Esophagus (tissue), 2 donors: ENCODE data around the gene KCNE1. TPM values are rescaled to one million over a fixed set of nuclear protein-coding genes. Genes with fewer than 3 reads are reported as not detected.
"Not testable (repeated sequence)": the region's sequence is repeated elsewhere in the genome, so short reads cannot be mapped to it uniquely, and the experiment has no call there.

ENCODE experiments used
- H3K27ac ChIP-seq, 2 donors: one replicate each; pipeline ENCODE4 v1.5.1; 2013; ENCODE audit warnings: low read depth in 2 of 2, mild to moderate bottlenecking in 2 of 2, inconsistent platforms in 1 of 2, low read length in 1 of 2, moderate library complexity in 1 of 2
- H3K27me3 ChIP-seq, 2 donors: one replicate each; pipeline ENCODE4 v1.6.1; 2013; ENCODE audit warnings: low read length in 2 of 2, control low read depth in 1 of 2, mild to moderate bottlenecking in 1 of 2; ENCODE audit not compliant: insufficient read depth in 2 of 2, control insufficient read depth in 1 of 2
- H3K36me3 ChIP-seq, 2 donors: one replicate each; pipeline ENCODE4 v1.6.1; 2013; ENCODE audit warnings: low read length in 1 of 2; ENCODE audit not compliant: control insufficient read depth in 2 of 2, insufficient read depth in 2 of 2
- H3K4me1 ChIP-seq, 2 donors: one replicate each; pipeline ENCODE4 v1.6.1; 2013; ENCODE audit warnings: low read length in 1 of 2; ENCODE audit not compliant: control insufficient read depth in 2 of 2, insufficient read depth in 2 of 2
- H3K4me3 ChIP-seq, 2 donors: one replicate each; pipeline ENCODE4 v1.5.1; 2013; ENCODE audit warnings: low read length in 2 of 2, mild to moderate bottlenecking in 2 of 2, low read depth in 1 of 2, moderate library complexity in 1 of 2
- H3K9me3 ChIP-seq, 2 donors: one replicate each; pipeline ENCODE4 v1.6.1; 2013; ENCODE audit warnings: mild to moderate bottlenecking in 2 of 2, low read depth in 1 of 2, low read length in 1 of 2, moderate library complexity in 1 of 2; ENCODE audit not compliant: control insufficient read depth in 2 of 2, insufficient read depth in 1 of 2
- WGBS, 2 donors: extraction: QIAGEN DNeasy Blood & Tissue Kit; methylation state at CpG; one replicate each; pipeline ENCODE4 v1.1.7; 2013; 5-methylcytosine and 5-hydroxymethylcytosine counted together
- polyA plus RNA-seq, 2 donors: library from polyadenylated mRNA; stranded (reverse); fragments of 200-250 nt; gene quantifications; one replicate each; pipeline ENCODE4 v1.2.3, GENCODE V29; 2013
- donor health status: healthy with polysubstance abuse.
- donor health status: Bipolar disorder and iron deficiency.

KCNE1 gene
- polyA plus RNA-seq, 2 donors = 0.04 to 0.12 TPM

GRCh38 chr21:34504595-34504994, 7.4 kb downstream of the KCNE1 start:
- 88 to 92% methylated on average over 2 of the region's 2 CpGs for WGBS, 2 donors
- Histone ChIP-seq H3K4me1 (no peaks in the 10 kb centered on the region), H3K27ac (no peak overlapping the region), H3K9me3 (no peaks in the 10 kb centered on the region), H3K36me3 (no peaks in the 10 kb centered on the region), H3K27me3 (no peaks in the 10 kb centered on the region), H3K4me3 (no peak overlapping the region)

DNA sequence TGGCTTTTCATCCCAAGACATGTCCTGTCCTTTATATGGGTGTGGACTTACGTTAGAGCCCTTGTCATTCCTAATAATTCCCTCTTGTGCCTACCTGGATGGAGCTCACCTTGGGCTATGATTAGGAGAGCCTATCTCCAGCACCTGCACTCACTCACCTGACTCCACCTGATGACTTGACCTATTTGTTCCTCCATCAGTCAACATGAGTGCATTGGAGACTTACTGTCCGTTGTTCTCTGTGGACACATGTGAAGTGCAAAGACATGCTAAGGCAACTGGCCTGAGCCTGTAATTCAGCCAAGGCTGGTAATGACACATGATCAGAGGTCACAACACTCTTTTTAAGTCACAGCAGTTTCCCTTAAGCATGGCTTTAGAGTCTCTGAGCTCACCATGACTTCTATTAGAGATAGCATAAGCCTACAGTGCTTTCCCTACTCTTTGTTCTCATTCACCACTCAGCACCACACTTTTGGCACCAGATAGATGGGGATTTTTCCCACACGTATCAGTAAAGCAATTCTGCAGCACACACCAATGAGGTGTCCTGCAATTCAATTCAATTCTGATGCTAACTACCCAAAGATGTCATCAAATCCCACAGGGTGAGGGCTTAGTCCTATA, 9.4 kb downstream of the KCNE1 start:
- 62 to 66% methylated on average over 3 of the region's 3 CpGs for WGBS, 2 donors
- Histone ChIP-seq H3K36me3 (no peaks in the 10 kb centered on the region), H3K9me3 (peaks cover 0 to 3% of the 10 kb centered on the region in 2 donors)

DNA sequence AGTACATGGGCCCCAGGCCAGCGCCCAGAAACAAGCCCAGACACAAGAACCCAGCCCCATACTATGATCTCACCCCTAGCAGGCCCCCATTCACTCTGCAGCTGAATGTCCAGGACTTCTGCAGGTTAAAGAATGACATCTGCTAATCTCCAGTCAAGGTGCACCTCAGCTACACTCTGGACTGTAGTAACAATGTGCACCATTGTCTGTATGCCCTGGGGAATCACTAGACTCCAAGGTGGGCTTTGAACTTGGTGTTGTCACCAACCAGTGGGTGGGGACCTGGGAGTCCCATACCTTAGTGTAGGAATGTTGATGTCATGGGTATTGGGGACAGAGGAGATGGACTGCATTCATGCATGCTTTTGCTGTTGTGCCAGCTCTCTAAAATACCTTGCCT, 10.3 kb downstream of the KCNE1 start:
- 42 to 50% methylated on average over 1 of the region's 1 CpG for WGBS, 2 donors
- H3K4me1 ChIP-seq = no peaks in the 10 kb centered on the region
- peaks cover 0 to 3% of the 10 kb centered on the region in 2 donors for H3K9me3 ChIP-seq
- H3K27ac ChIP-seq = no peak overlapping the region
- peaks cover 0 to 2% of the 10 kb centered on the region in 2 donors for H3K27me3 ChIP-seq
- H3K36me3 ChIP-seq = no peaks in the 10 kb centered on the region
- no peak overlapping the region for H3K4me3 ChIP-seq

More for the DNA sequence above, 9.4 kb downstream of the KCNE1 start:
- H3K4me1 ChIP-seq = no peaks in the 10 kb centered on the region
- H3K27me3 ChIP-seq = peaks cover 0 to 2% of the 10 kb centered on the region in 2 donors
- no peak overlapping the region for H3K27ac ChIP-seq
- no peak overlapping the region for H3K4me3 ChIP-seq

DNA sequence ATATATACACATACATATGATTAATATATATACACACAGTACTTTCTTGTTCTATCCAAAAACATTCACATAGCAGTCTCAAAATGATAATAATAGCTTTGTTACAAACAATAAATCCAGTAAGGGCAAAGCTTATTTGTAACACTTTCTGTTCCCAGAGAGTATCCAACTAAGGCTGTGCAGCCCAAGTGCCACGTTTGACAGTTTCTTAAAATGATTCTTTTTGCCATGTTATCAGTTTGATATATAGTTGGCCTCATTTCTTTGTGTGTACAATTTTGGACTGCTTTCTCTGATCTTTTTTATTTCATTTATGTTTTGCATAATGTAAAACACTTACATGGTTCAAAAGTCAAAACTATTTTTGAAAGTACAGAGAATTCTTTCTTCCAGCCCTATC, 11.8 kb downstream of the KCNE1 start:
- Histone ChIP-seq H3K27ac (no peak overlapping the region), H3K4me1 (no peaks in the 10 kb centered on the region), H3K27me3 (peaks cover 0 to 2% of the 10 kb centered on the region in 2 donors), H3K36me3 (no peaks in the 10 kb centered on the region), H3K9me3 (peaks cover 0 to 3% of the 10 kb centered on the region in 2 donors), H3K4me3 (no peak overlapping the region)
- WGBS, 2 donors = 64 to 74% methylated on average over 1 of the region's 1 CpG

DNA sequence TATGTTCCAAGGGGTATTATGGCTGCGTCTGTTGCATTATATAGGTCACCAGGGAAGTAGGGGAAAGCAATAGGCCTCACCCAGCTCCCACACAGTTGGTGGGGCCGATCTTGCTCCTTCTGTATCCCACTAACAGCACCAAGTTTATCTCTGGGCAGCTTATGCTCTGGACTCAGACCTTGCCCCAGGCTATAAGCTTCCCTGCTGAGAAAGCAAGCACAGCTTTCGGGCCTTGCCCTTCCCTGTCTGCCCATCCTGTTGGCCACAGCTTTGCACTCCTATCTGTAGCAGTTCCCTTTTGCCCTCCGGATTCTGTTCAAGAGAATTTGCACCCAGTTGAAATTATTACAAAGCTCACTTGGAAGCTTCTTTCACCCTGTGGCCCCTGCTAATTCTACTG, 12.9 kb downstream of the KCNE1 start:
- H3K4me3 ChIP-seq = no peak overlapping the region
- WGBS, 2 donors = 69 to 75% methylated on average over 4 of the region's 4 CpGs
- H3K27ac ChIP-seq = no peak overlapping the region
- no peaks in the 10 kb centered on the region for H3K36me3 ChIP-seq
- peaks cover 0 to 2% of the 10 kb centered on the region in 2 donors for H3K27me3 ChIP-seq
- peaks cover 0 to 3% of the 10 kb centered on the region in 2 donors for H3K9me3 ChIP-seq
- no peaks in the 10 kb centered on the region for H3K4me1 ChIP-seq

DNA sequence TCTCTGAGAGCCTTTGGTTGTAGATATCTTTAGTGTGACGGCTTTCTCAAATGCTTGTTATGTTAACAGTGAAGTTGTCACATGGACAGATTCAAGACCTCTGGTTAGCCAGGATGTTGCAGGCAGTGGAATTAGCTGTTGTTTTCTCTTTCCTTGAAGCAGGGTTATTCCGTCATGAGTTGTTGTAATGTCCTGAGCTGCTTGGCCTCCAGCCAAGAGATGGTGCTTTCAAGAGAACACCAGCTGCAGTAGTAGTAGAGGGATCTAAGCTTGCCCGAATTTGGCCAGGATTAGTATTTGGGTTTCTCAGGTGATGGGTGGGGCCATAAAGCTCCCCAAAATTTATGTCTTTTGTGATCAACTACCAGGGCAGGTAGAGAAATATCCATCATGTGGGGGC, 13.4 kb downstream of the KCNE1 start:
- H3K9me3 ChIP-seq = peaks cover 0 to 3% of the 10 kb centered on the region in 2 donors
- no peak overlapping the region for H3K4me3 ChIP-seq
- H3K4me1 ChIP-seq = no peaks in the 10 kb centered on the region
- WGBS, 2 donors = 39 to 58% methylated on average over 3 of the region's 3 CpGs
- H3K27me3 ChIP-seq = peaks cover 0 to 2% of the 10 kb centered on the region in 2 donors
- H3K27ac ChIP-seq = no peak overlapping the region
- no peaks in the 10 kb centered on the region for H3K36me3 ChIP-seq

- H3K4me1 ChIP-seq, H3K9me3 ChIP-seq, H3K4me3 ChIP-seq, H3K27me3 ChIP-seq, H3K27ac ChIP-seq, H3K36me3 ChIP-seq: not testable (repeated sequence)
- no CpG with 5 or more reads among the region's 5 CpGs for WGBS, 2 donors
Observed at GRCh38 chr21:34483854-34484253, 28.2 kb downstream of the KCNE1 start.

- H3K36me3 ChIP-seq, H3K27ac ChIP-seq, H3K4me3 ChIP-seq, H3K27me3 ChIP-seq, H3K9me3 ChIP-seq, H3K4me1 ChIP-seq: not testable (repeated sequence)
- no CpG with 5 or more reads among the region's 3 CpGs for WGBS, 2 donors
Observed at GRCh38 chr21:34483435-34483834, 28.6 kb downstream of the KCNE1 start.

GRCh38 chr21:34467333-34467732, 44.7 kb downstream of the KCNE1 start:
- WGBS, 2 donors = no CpG with 5 or more reads among the region's 3 CpGs
- not testable (repeated sequence) for H3K27me3 ChIP-seq, H3K27ac ChIP-seq, H3K4me1 ChIP-seq, H3K4me3 ChIP-seq, H3K36me3 ChIP-seq, H3K9me3 ChIP-seq

- not testable (repeated sequence) for H3K9me3 ChIP-seq, H3K4me3 ChIP-seq, H3K27me3 ChIP-seq, H3K36me3 ChIP-seq, H3K27ac ChIP-seq, H3K4me1 ChIP-seq
- WGBS, 2 donors = no CpG with 5 or more reads among the region's 36 CpGs
Observed at GRCh38 chr21:34459426-34459825, 52.6 kb downstream of the KCNE1 start.
